ENCODE measurements around the gene CD99L2.

Gene CD99L2

GRCh38 chrX:150898343-150899190 is at the start of gene CD99L2:
CD99L2 (minus strand) TSS chrX:150898668; CDS start chrX:150898588, 80 bp downstream.
- peak; percentile 73 to 76 for DNase-seq (ENCODE audit: low read depth in 2 of 2, low spot score in 1 of 2)

- no peak for DNase-seq (ENCODE audit: low read depth in 2 of 2, low spot score in 1 of 2)
Observed at GRCh38 chrX:150944233-150944632, 45.8 kb upstream of the CD99L2 start.

GRCh38 chrX:150942942-150943594 is 44.6 kb upstream of the CD99L2 start:
- DNase-seq (ENCODE audit: low read depth in 2 of 2, low spot score in 1 of 2), result no peak

GRCh38 chrX:150941580-150941979 is 43.1 kb upstream of the CD99L2 start:
- no peak for DNase-seq (ENCODE audit: low read depth in 2 of 2, low spot score in 1 of 2)

- no peak for DNase-seq (ENCODE audit: low read depth in 2 of 2, low spot score in 1 of 2)
Observed at GRCh38 chrX:150940844-150941495, 42.5 kb upstream of the CD99L2 start.

- DNase-seq (ENCODE audit: low read depth in 2 of 2, low spot score in 1 of 2), result no peak
Observed at GRCh38 chrX:150936556-150936955, 38.1 kb upstream of the CD99L2 start.

- DNase-seq (ENCODE audit: low read depth in 2 of 2, low spot score in 1 of 2), result no peak
Observed at GRCh38 chrX:150935467-150935866, 37.0 kb upstream of the CD99L2 start.

- DNase-seq (ENCODE audit: low read depth in 2 of 2, low spot score in 1 of 2), result no peak
Observed at GRCh38 chrX:150934453-150934852, 36.0 kb upstream of the CD99L2 start.

GRCh38 chrX:150933945-150934350 is 35.5 kb upstream of the CD99L2 start:
- no peak for DNase-seq (ENCODE audit: low read depth in 2 of 2, low spot score in 1 of 2)

GRCh38 chrX:150929058-150929457 is 30.6 kb upstream of the CD99L2 start:
- no peak for DNase-seq (ENCODE audit: low read depth in 2 of 2, low spot score in 1 of 2)

GRCh38 chrX:150926791-150927190 is 28.3 kb upstream of the CD99L2 start:
- DNase-seq (ENCODE audit: low read depth in 2 of 2, low spot score in 1 of 2), result no peak

GRCh38 chrX:150926304-150926703 is 27.8 kb upstream of the CD99L2 start:
- no peak for DNase-seq (ENCODE audit: low read depth in 2 of 2, low spot score in 1 of 2)

GRCh38 chrX:150919401-150919800 is 20.9 kb upstream of the CD99L2 start:
- DNase-seq (ENCODE audit: low read depth in 2 of 2, low spot score in 1 of 2), result no peak

GRCh38 chrX:150913511-150913910 is 15.0 kb upstream of the CD99L2 start:
- no peak for DNase-seq (ENCODE audit: low read depth in 2 of 2, low spot score in 1 of 2)

GRCh38 chrX:150907474-150907873 is 9.0 kb upstream of the CD99L2 start:
- DNase-seq (ENCODE audit: low read depth in 2 of 2, low spot score in 1 of 2), result no peak

- DNase-seq (ENCODE audit: low read depth in 2 of 2, low spot score in 1 of 2), result no peak
Observed at GRCh38 chrX:150906694-150907093, 8.2 kb upstream of the CD99L2 start.

GRCh38 chrX:150905293-150905692 is 6.8 kb upstream of the CD99L2 start:
- no peak for DNase-seq (ENCODE audit: low read depth in 2 of 2, low spot score in 1 of 2)

GRCh38 chrX:150903110-150903508 is 4.6 kb upstream of the CD99L2 start:
- DNase-seq (ENCODE audit: low read depth in 2 of 2, low spot score in 1 of 2), result no peak

- no peak for DNase-seq (ENCODE audit: low read depth in 2 of 2, low spot score in 1 of 2)
Observed at GRCh38 chrX:150902434-150903109, 4.1 kb upstream of the CD99L2 start.

GRCh38 chrX:150899191-150899757 is 806 bp upstream of the CD99L2 start:
- no peak for DNase-seq (ENCODE audit: low read depth in 2 of 2, low spot score in 1 of 2)

Measured in stimulated activated CD8-positive, alpha-beta memory T cell treated with anti-CD3 and anti-CD28 coated beads, Interleukin-4, amount 100 ng/mL, for 4 hours (primary cell).